Measurements from ENCODE around the gene EHD1.

DNA sequence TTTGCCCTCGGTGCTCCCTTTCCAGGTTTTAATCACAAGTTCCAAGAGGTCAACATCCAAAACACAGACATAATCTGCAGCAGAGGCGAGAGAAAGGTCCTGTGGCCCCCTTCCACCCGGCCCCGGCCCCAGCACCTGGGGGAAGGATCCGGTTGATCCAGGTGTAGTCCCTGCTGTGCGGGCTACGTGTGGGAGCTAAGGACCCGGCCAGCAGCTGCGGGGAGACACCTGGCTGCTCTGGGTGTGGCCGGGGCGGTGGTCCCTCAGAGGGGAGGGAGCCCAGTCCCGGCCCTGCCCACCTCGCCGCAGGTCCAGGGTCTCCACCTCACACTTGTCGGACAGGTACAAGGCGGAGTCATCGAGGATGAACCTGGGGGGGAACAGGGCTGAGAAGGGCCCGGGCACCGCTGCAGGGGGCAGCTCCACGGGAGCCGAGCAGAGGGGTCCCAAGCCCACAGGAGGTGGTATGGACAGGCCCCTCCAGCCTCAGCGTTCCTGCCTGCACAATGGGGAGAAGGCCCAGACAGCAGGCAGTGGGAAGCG is 24.9 kb upstream of the EHD1 start:
- TF ChIP-seq, protein P1, sequence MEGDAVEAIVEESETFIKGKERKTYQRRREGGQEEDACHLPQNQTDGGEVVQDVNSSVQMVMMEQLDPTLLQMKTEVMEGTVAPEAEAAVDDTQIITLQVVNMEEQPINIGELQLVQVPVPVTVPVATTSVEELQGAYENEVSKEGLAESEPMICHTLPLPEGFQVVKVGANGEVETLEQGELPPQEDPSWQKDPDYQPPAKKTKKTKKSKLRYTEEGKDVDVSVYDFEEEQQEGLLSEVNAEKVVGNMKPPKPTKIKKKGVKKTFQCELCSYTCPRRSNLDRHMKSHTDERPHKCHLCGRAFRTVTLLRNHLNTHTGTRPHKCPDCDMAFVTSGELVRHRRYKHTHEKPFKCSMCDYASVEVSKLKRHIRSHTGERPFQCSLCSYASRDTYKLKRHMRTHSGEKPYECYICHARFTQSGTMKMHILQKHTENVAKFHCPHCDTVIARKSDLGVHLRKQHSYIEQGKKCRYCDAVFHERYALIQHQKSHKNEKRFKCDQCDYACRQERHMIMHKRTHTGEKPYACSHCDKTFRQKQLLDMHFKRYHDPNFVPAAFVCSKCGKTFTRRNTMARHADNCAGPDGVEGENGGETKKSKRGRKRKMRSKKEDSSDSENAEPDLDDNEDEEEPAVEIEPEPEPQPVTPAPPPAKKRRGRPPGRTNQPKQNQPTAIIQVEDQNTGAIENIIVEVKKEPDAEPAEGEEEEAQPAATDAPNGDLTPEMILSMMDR (IDR thresholded peaks at IDR 0.05; ENCODE audit: low read depth, low read length, poor library complexity, severe bottlenecking): no peak
- no peak for TF ChIP-seq EZH2phosphoT487 (IDR thresholded peaks at IDR 0.05; ENCODE audit: borderline replicate concordance, low read length)
